GM23338 (cell line): ENCODE results near the gene L1CAM. TPM values are rescaled to one million over a fixed set of nuclear protein-coding genes. Genes with fewer than 3 reads are reported as not detected.

Experiments used
- ATAC-seq: fragments of 200-7000 bp; cut with Tn5 transposase; 3 replicates; pipeline ENCODE4 v1.9.1; 2020
- DNase-seq: peaks from one replicate; pipeline ENCODE4 v3.0.0-alpha.2; 2015; ENCODE audit warnings: low spot score
- H2AFZ ChIP-seq: fragments of 200-600 bp; sonication (generic); 2 replicates; pipeline ENCODE4 v1.8.0; 2016; ENCODE audit warnings: antibody characterized with exemption, mild to moderate bottlenecking, moderate library complexity
- H3F3A ChIP-seq: fragments of 200-600 bp; sonication (generic); replicated peaks from 2 replicates; pipeline ENCODE4 v1.8.0; 2017; ENCODE audit warnings: antibody characterized with exemption, mixed run types, low read depth
- H3K27ac ChIP-seq: fragments of 200-600 bp; sonication (generic); 2 replicates; pipeline ENCODE4 v1.6.1; 2016; ENCODE audit warnings: low read depth
- H3K27me3 ChIP-seq: fragments of 200-600 bp; sonication (generic); 2 replicates; pipeline ENCODE4 v1.8.0; 2016; ENCODE audit warnings: mild to moderate bottlenecking, mixed run types, moderate library complexity; ENCODE audit not compliant: insufficient read depth
- H3K36me3 ChIP-seq: fragments of 200-600 bp; sonication (generic); 2 replicates; pipeline ENCODE4 v1.8.0; 2016; ENCODE audit warnings: mild to moderate bottlenecking; ENCODE audit not compliant: insufficient read depth
- H3K4me1 ChIP-seq: fragments of 200-600 bp; sonication (generic); 2 replicates; pipeline ENCODE4 v1.8.0; 2016; ENCODE audit warnings: mild to moderate bottlenecking, moderate library complexity; ENCODE audit not compliant: insufficient read depth
- H3K4me2 ChIP-seq: fragments of 200-600 bp; sonication (generic); 2 replicates; pipeline ENCODE4 v1.7.1; 2017; ENCODE audit warnings: mixed run types
- H3K4me3 ChIP-seq: fragments of 200-600 bp; sonication (generic); 2 replicates; pipeline ENCODE4 v1.6.1; 2016; ENCODE audit warnings: mixed run types
- H3K79me2 ChIP-seq: fragments of 200-600 bp; sonication (generic); replicated peaks from 2 replicates; pipeline ENCODE4 v1.8.0; 2017; ENCODE audit warnings: mild to moderate bottlenecking; ENCODE audit not compliant: insufficient read depth
- H3K9me2 ChIP-seq: fragments of 200-600 bp; sonication (generic); 2 replicates; pipeline ENCODE4 v1.8.0; 2017; ENCODE audit not compliant: insufficient read depth
- H4K20me1 ChIP-seq: fragments of 200-600 bp; sonication (generic); replicated peaks from 2 replicates; pipeline ENCODE4 v1.8.0; 2017; ENCODE audit warnings: mild to moderate bottlenecking; ENCODE audit not compliant: insufficient read depth
- H3K27ac Mint-ChIP-seq: 2 replicates; pipeline ENCODE4 v1.8.0; 2020; ENCODE audit warnings: inconsistent platforms, mild to moderate bottlenecking, moderate library complexity, mixed read lengths
- H3K27me3 Mint-ChIP-seq: 3 replicates; pipeline ENCODE4 v1.8.0; 2022; ENCODE audit warnings: low read depth, mild to moderate bottlenecking, moderate library complexity, mixed read lengths, inconsistent platforms; ENCODE audit not compliant: insufficient read depth, poor library complexity
- H3K36me3 Mint-ChIP-seq: 3 replicates; pipeline ENCODE4 v1.8.0; 2021; ENCODE audit warnings: low read depth, mild to moderate bottlenecking, inconsistent platforms, moderate library complexity, mixed read lengths
- H3K4me1 Mint-ChIP-seq: 3 replicates; pipeline ENCODE4 v1.8.0; 2020; ENCODE audit warnings: mild to moderate bottlenecking, inconsistent platforms, mixed read lengths
- H3K4me3 Mint-ChIP-seq: 3 replicates; pipeline ENCODE4 v1.8.0; 2021; ENCODE audit warnings: moderate library complexity, mild to moderate bottlenecking, inconsistent platforms, mixed read lengths
- H3K9me3 Mint-ChIP-seq: 3 replicates; pipeline ENCODE4 v1.8.0; 2020; ENCODE audit warnings: moderate library complexity, mild to moderate bottlenecking, inconsistent platforms, mixed read lengths
- CREB1 ChIP-seq: fragments of 250-450 bp; sonication (Bioruptor Pico); IDR thresholded peaks from 2 replicates; pipeline ENCODE4 v1.5.0; 2020; ENCODE audit warnings: low read depth, mild to moderate bottlenecking, moderate library complexity
- CTCF ChIP-seq, 2 experiments: fragments of 200-600 bp in 1 of 2; sonication (generic) in 1 of 2; conservative IDR thresholded peaks; 2 replicates each; pipeline versions ENCODE4 v1.5.1 to v1.6.1; 2016 to 2017; ENCODE audit warnings: antibody characterized with exemption in 2 of 2, low read depth in 2 of 2, mild to moderate bottlenecking in 2 of 2, moderate library complexity in 1 of 2
- ETS1 ChIP-seq: IDR thresholded peaks from 2 replicates; pipeline ENCODE4 v1.6.1; 2016; ENCODE audit warnings: antibody characterized with exemption
- EZH2 ChIP-seq: fragments of 200-600 bp; sonication (generic); IDR thresholded peaks from one replicate; pipeline ENCODE4 v1.8.0; 2017; ENCODE audit warnings: antibody characterized with exemption, mild to moderate bottlenecking, low read depth; ENCODE audit not compliant: unreplicated experiment
- EZH2phosphoT487 ChIP-seq: fragments of 200-600 bp; sonication (generic); IDR thresholded peaks from one replicate; pipeline ENCODE4 v1.8.1; 2018; ENCODE audit warnings: antibody characterized with exemption; ENCODE audit not compliant: unreplicated experiment
- JUNB ChIP-seq: IDR thresholded peaks from one replicate; pipeline ENCODE4 v1.6.1; 2016; ENCODE audit warnings: antibody characterized with exemption; ENCODE audit not compliant: unreplicated experiment
- NANOG ChIP-seq: IDR thresholded peaks from 2 replicates; pipeline ENCODE4 v1.6.1; 2016; ENCODE audit warnings: antibody characterized with exemption, borderline replicate concordance
- POLR2AphosphoS5 ChIP-seq: IDR thresholded peaks from 2 replicates; pipeline ENCODE4 v1.6.1; 2016; ENCODE audit warnings: antibody characterized with exemption, low read depth
- STAT1 ChIP-seq: IDR thresholded peaks from one replicate; pipeline ENCODE4 v1.6.1; 2016; ENCODE audit warnings: antibody characterized with exemption; ENCODE audit not compliant: unreplicated experiment
- ZNF114 ChIP-seq: fragments of 250-450 bp; sonication (Bioruptor Pico); IDR thresholded peaks from 2 replicates; pipeline ENCODE4 v1.5.0; 2020; ENCODE audit warnings: mild to moderate bottlenecking, moderate library complexity
- ZNF331 ChIP-seq: fragments of 250-450 bp; sonication (Bioruptor Pico); IDR thresholded peaks from 2 replicates; pipeline ENCODE4 v1.5.0; 2020; ENCODE audit warnings: low read depth, mild to moderate bottlenecking, moderate library complexity
- polyA plus RNA-seq: library from polyadenylated mRNA; unstranded; fragments of >200 nt; fragmentation: Nextera tagmentation; extraction: Ambion mirVana; gene quantifications from 2 replicates; pipeline ENCODE4 v1.2.1, GENCODE V29; 2016
- total RNA-seq: library from RNA; depleted of rRNA; stranded (reverse); fragments of >200 nt; shearing (Covaris generic); gene quantifications from 2 replicates; pipeline ENCODE4 v1.2.3, GENCODE V29; 2014
- TF ChIP-seq, protein P1 (sequence below): fragments of 250-450 bp; sonication (Bioruptor Pico); IDR thresholded peaks from 2 replicates; pipeline ENCODE4 v1.5.0; 2020; ENCODE audit warnings: mild to moderate bottlenecking, moderate library complexity
- TF ChIP-seq, protein P2 (sequence below): IDR thresholded peaks from one replicate; pipeline ENCODE4 v1.6.1; 2018; ENCODE audit warnings: antibody characterized with exemption; ENCODE audit not compliant: unreplicated experiment

The L1CAM gene
- total and polyA plus RNA-seq, 2 experiments from 2014 or later: 7.4 to 29.2 TPM

DNA sequence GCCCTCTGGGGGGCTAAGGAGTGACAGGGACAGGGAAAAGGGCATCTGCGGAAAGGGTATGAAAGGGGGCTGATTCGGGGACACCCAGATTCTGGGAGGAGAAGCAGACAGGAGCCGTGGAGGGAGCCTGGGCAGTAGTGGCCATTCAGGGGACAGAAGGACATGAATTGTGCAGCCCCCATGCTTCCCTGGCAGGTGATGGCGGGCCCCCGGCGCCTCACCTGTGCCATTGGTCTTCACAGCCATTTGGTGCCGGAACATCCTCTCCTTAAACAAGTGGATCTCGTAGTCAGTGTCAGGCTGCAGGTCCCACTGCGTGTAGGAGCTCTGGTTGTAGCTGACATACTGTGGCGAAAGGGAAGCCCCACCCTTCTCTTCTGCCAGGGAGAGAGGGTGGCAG, 21.9 kb downstream of the L1CAM start:
- H3K9me3 Mint-ChIP-seq: no peaks in the 10 kb centered on the region
- H3K79me2 ChIP-seq: no peaks in the 10 kb centered on the region
- H3K27me3 ChIP-seq: no peaks in the 10 kb centered on the region
- H3K27ac Mint-ChIP-seq: no peak overlapping the region
- H3K36me3 Mint-ChIP-seq: peaks cover 17% of the 10 kb centered on the region
- TF ChIP-seq, protein P1, sequence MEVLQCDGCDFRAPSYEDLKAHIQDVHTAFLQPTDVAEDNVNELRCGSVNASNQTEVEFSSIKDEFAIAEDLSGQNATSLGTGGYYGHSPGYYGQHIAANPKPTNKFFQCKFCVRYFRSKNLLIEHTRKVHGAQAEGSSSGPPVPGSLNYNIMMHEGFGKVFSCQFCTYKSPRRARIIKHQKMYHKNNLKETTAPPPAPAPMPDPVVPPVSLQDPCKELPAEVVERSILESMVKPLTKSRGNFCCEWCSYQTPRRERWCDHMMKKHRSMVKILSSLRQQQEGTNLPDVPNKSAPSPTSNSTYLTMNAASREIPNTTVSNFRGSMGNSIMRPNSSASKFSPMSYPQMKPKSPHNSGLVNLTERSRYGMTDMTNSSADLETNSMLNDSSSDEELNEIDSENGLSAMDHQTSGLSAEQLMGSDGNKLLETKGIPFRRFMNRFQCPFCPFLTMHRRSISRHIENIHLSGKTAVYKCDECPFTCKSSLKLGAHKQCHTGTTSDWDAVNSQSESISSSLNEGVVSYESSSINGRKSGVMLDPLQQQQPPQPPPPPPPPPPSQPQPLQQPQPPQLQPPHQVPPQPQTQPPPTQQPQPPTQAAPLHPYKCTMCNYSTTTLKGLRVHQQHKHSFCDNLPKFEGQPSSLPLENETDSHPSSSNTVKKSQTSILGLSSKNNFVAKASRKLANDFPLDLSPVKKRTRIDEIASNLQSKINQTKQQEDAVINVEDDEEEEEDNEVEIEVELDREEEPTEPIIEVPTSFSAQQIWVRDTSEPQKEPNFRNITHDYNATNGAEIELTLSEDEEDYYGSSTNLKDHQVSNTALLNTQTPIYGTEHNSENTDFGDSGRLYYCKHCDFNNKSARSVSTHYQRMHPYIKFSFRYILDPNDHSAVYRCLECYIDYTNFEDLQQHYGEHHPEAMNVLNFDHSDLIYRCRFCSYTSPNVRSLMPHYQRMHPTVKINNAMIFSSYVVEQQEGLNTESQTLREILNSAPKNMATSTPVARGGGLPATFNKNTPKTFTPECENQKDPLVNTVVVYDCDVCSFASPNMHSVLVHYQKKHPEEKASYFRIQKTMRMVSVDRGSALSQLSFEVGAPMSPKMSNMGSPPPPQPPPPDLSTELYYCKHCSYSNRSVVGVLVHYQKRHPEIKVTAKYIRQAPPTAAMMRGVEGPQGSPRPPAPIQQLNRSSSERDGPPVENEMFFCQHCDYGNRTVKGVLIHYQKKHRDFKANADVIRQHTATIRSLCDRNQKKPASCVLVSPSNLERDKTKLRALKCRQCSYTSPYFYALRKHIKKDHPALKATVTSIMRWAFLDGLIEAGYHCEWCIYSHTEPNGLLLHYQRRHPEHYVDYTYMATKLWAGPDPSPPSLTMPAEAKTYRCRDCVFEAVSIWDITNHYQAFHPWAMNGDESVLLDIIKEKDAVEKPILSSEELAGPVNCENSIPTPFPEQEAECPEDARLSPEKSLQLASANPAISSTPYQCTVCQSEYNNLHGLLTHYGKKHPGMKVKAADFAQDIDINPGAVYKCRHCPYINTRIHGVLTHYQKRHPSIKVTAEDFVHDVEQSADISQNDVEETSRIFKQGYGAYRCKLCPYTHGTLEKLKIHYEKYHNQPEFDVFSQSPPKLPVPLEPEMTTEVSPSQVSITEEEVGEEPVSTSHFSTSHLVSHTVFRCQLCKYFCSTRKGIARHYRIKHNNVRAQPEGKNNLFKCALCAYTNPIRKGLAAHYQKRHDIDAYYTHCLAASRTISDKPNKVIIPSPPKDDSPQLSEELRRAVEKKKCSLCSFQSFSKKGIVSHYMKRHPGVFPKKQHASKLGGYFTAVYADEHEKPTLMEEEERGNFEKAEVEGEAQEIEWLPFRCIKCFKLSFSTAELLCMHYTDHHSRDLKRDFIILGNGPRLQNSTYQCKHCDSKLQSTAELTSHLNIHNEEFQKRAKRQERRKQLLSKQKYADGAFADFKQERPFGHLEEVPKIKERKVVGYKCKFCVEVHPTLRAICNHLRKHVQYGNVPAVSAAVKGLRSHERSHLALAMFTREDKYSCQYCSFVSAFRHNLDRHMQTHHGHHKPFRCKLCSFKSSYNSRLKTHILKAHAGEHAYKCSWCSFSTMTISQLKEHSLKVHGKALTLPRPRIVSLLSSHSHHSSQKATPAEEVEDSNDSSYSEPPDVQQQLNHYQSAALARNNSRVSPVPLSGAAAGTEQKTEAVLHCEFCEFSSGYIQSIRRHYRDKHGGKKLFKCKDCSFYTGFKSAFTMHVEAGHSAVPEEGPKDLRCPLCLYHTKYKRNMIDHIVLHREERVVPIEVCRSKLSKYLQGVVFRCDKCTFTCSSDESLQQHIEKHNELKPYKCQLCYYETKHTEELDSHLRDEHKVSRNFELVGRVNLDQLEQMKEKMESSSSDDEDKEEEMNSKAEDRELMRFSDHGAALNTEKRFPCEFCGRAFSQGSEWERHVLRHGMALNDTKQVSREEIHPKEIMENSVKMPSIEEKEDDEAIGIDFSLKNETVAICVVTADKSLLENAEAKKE (CRISPR knock-in tag): no peak
- no peak for TF ChIP-seq STAT1
- TF ChIP-seq CTCF (conservative IDR thresholded peaks at IDR 0.05; ENCODE audit: low read depth in 2 of 2): no peak
- TF ChIP-seq ETS1: no peak
- TF ChIP-seq JUNB: no peak
- TF ChIP-seq, protein P2, sequence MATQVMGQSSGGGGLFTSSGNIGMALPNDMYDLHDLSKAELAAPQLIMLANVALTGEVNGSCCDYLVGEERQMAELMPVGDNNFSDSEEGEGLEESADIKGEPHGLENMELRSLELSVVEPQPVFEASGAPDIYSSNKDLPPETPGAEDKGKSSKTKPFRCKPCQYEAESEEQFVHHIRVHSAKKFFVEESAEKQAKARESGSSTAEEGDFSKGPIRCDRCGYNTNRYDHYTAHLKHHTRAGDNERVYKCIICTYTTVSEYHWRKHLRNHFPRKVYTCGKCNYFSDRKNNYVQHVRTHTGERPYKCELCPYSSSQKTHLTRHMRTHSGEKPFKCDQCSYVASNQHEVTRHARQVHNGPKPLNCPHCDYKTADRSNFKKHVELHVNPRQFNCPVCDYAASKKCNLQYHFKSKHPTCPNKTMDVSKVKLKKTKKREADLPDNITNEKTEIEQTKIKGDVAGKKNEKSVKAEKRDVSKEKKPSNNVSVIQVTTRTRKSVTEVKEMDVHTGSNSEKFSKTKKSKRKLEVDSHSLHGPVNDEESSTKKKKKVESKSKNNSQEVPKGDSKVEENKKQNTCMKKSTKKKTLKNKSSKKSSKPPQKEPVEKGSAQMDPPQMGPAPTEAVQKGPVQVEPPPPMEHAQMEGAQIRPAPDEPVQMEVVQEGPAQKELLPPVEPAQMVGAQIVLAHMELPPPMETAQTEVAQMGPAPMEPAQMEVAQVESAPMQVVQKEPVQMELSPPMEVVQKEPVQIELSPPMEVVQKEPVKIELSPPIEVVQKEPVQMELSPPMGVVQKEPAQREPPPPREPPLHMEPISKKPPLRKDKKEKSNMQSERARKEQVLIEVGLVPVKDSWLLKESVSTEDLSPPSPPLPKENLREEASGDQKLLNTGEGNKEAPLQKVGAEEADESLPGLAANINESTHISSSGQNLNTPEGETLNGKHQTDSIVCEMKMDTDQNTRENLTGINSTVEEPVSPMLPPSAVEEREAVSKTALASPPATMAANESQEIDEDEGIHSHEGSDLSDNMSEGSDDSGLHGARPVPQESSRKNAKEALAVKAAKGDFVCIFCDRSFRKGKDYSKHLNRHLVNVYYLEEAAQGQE: no peak
- TF ChIP-seq POLR2AphosphoS5: no peak
- TF ChIP-seq EZH2phosphoT487: no peak
- no peak for TF ChIP-seq ZNF114 (CRISPR knock-in tag)
- TF ChIP-seq NANOG: no peak
- TF ChIP-seq EZH2: no peak
- TF ChIP-seq CREB1 (CRISPR knock-in tag): no peak
- TF ChIP-seq ZNF331 (CRISPR knock-in tag): no peak
- H3K4me1 ChIP-seq: no peaks in the 10 kb centered on the region; the same call in 1 of the 2 replicates
- no peak overlapping the region for H2AFZ ChIP-seq
- H3K4me1 Mint-ChIP-seq: peaks cover 18% of the 10 kb centered on the region
- H4K20me1 ChIP-seq: no peaks in the 10 kb centered on the region
- no peak overlapping the region for H3K4me2 ChIP-seq
- no peaks in the 10 kb centered on the region for H3K9me2 ChIP-seq
- ATAC-seq: no peak
- H3K27me3 Mint-ChIP-seq: peaks cover 3% of the 10 kb centered on the region
- no peaks in the 10 kb centered on the region for H3K36me3 ChIP-seq
- no peak overlapping the region for H3K4me3 Mint-ChIP-seq
- H3K27ac ChIP-seq: no peak overlapping the region
- H3K4me3 ChIP-seq: no peak overlapping the region
- no peak for DNase-seq
- no peaks in the 10 kb centered on the region for H3F3A ChIP-seq
